HFF-Myc (cell line): ENCODE data around the gene KIAA1671.

Experiments
- DNase-seq: peaks from one replicate; pipeline ENCODE4 v3.0.0-alpha.2; 2011; ENCODE audit warnings: low read depth; ENCODE audit errors: extremely low read depth
- H3K4me3 ChIP-seq: replicated peaks from 2 replicates; pipeline ENCODE4 v1.5.1; 2011; ENCODE audit warnings: low read depth, mild to moderate bottlenecking, control low read depth, low read length
- CTCF ChIP-seq: IDR thresholded peaks from 2 replicates; pipeline ENCODE4 v1.5.1; 2012; ENCODE audit warnings: mild to moderate bottlenecking, low read depth, low read length, control low read depth; ENCODE audit errors: missing control alignments

The KIAA1671 gene

GRCh38 chr22:25134451-25134850, 181.9 kb downstream of the KIAA1671 start:
- TF ChIP-seq CTCF = no peak
- DNase-seq = no peak
- no peak overlapping the region for H3K4me3 ChIP-seq

DNA sequence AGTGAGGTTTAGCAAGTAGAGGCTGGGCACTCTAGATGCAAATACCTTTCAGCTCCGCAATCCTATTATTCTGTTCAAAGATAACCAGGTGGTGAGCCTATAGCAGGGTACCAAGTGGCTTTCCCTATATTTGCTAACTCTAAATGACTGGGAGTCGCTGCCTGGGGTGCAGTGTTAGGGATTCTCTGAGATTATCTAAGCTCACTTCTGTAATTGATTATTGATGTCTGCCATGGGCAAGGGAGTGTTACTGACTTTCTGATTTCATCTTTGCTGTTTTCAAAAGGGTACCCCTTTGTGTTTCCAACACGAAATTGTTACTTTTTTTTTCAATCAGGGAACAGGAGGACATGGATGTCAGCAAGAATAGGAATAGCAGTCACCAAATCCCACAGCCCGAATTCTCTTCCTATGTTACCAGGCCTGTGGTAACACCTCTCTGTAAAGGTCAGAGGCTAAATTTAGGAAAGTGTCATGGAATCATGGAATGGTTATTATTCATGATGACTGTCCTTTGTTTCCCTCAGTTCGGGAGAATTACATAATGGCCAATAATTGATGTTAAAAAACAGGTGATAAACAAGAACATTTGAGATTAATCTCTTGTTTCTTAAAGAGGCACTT, 184.5 kb downstream of the KIAA1671 start:
- no peak for DNase-seq
- no peak overlapping the region for H3K4me3 ChIP-seq
- no peak for TF ChIP-seq CTCF

- no peak overlapping the region for H3K4me3 ChIP-seq
- no peak for DNase-seq
- TF ChIP-seq CTCF = no peak
Measured at GRCh38 chr22:25137577-25138525, 185.3 kb downstream of the KIAA1671 start.

DNA sequence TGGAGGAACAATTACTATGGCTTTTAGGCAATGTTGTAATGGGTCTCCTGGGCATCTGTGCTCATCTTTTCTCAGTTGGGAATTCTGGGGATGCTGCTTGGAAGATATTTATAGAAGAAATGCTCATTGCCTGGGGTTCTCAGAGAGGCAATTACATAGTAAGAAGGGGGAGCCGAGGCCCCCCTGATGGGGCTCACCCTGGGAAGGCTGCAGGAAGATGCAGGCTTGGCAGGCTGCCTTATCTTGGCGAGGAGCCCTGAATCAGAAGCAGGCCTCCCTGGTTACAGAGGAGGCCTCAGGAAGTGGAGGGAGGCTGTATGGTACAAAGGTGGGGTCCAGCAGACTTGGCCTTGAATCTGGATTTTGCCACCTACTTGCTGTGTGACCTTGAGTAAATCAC, 186.5 kb downstream of the KIAA1671 start:
- DNase-seq = no peak
- H3K4me3 ChIP-seq = no peak overlapping the region
- TF ChIP-seq CTCF = no peak

GRCh38 chr22:25142102-25142501, 189.6 kb downstream of the KIAA1671 start:
- TF ChIP-seq CTCF = no peak
- no peak overlapping the region for H3K4me3 ChIP-seq
- DNase-seq = no peak

DNA sequence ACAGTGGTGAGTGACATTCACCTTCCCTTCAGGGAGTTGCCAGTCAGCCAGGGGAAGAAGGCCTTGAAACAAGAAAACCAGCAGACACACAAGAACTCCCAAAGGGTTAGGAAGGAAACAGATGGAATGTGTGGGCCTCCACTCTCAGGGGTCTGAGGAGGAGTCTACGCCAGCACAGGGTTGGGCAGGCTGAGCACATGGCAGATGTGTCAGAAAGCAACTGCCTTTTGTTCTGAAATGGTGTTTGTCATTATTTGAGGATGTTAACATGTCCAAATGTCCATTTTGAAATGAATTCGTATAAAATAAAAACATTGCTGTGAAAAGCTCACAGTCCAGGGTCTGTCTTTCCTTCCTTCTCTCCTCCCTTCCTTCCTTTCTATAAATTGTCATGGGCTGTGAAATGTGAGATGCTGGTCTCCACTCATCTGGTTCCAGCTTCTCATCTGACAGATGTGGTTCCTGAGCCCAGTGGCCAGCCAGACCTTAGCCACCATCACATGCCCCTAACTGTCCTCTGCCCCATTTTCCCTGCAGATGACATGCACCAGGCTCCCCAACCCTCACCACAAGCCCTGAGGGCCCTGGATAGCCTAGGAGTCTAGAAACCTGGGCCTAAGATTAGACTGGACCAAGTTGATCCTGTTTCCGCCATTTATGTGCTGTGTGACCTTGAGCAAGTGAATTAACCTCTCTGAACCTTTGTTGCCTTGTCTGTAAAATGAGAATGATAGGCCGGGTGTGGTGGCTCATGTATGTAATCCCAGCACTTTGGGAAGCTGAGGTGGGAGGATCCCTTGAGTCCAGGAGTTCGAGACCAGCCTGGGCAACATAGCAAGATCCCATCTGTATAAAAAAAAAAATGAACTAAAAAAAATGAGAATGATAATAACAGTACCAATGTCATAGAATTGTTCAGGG, 190.9 kb downstream of the KIAA1671 start:
- DNase-seq = no peak
- TF ChIP-seq CTCF = no peak
- no peak overlapping the region for H3K4me3 ChIP-seq
